GM12878 (cell line): ENCODE data around the gene PHLDB3. TPM values are rescaled to one million over a fixed set of nuclear protein-coding genes. Genes with fewer than 3 reads are reported as not detected.

Source experiments
- ASH2L ChIP-seq: fragments of 300-600, 200-600 bp; sonication (generic); IDR thresholded peaks from 2 replicates; pipeline ENCODE4 v1.6.1; 2017; ENCODE audit warnings: low read depth, mild to moderate bottlenecking, borderline replicate concordance
- CHD4 ChIP-seq: fragments of 200-600 bp; sonication (generic); IDR thresholded peaks from 2 replicates; pipeline ENCODE4 v1.6.1; 2016; ENCODE audit warnings: mild to moderate bottlenecking
- FOXK2 ChIP-seq: fragments of 450-650 bp; IDR thresholded peaks from 2 replicates; pipeline ENCODE4 v1.6.1; 2017; ENCODE audit warnings: mild to moderate bottlenecking, moderate library complexity
- HDAC2 ChIP-seq: fragments of 200-600 bp; sonication (generic); IDR thresholded peaks from 2 replicates; pipeline ENCODE4 v1.6.1; 2017
- IKZF1 ChIP-seq: fragments of 450-650 bp; conservative IDR thresholded peaks from 2 replicates; pipeline ENCODE4 v1.6.1; 2017; ENCODE audit warnings: antibody characterized with exemption, mild to moderate bottlenecking
- JUNB ChIP-seq: IDR thresholded peaks from 2 replicates; pipeline ENCODE4 v1.6.1; 2016; ENCODE audit warnings: antibody characterized with exemption, mild to moderate bottlenecking
- LARP7 ChIP-seq: fragments of 450-650 bp; IDR thresholded peaks from 2 replicates; pipeline ENCODE4 v1.6.1; 2017; ENCODE audit warnings: mild to moderate bottlenecking
- NFIC ChIP-seq: IDR thresholded peaks from 2 replicates; pipeline ENCODE4 v1.6.1; 2012; ENCODE audit warnings: low read depth, mild to moderate bottlenecking, inconsistent platforms, low read length, moderate library complexity
- NFXL1 ChIP-seq: fragments of 450-650 bp; IDR thresholded peaks from 2 replicates; pipeline ENCODE4 v1.6.1; 2017; ENCODE audit warnings: antibody characterized with exemption, mild to moderate bottlenecking, borderline replicate concordance
- SIX5 ChIP-seq: IDR thresholded peaks from 2 replicates; pipeline ENCODE4 v1.6.1; 2011; ENCODE audit warnings: mild to moderate bottlenecking, low read depth, low read length, moderate library complexity; ENCODE audit not compliant: severe bottlenecking
- SMARCA5 ChIP-seq: fragments of 450-650 bp; IDR thresholded peaks from 2 replicates; pipeline ENCODE4 v1.6.1; 2017; ENCODE audit warnings: mild to moderate bottlenecking
- SREBF1 ChIP-seq: IDR thresholded peaks from 2 replicates; pipeline ENCODE4 v1.6.1; 2012; ENCODE audit warnings: mild to moderate bottlenecking, low read length
- SUPT20H ChIP-seq: IDR thresholded peaks from 2 replicates; pipeline ENCODE4 v1.6.1; 2011; ENCODE audit warnings: low read depth, mild to moderate bottlenecking, low read length, moderate library complexity, borderline replicate concordance; ENCODE audit not compliant: control insufficient read depth
- SUZ12 ChIP-seq: fragments of 200-600 bp; sonication (generic); IDR thresholded peaks from one replicate; pipeline ENCODE4 v1.6.1; 2018; ENCODE audit warnings: antibody characterized with exemption, mild to moderate bottlenecking; ENCODE audit not compliant: unreplicated experiment
- ZNF207 ChIP-seq: fragments of 450-650 bp; IDR thresholded peaks from 2 replicates; pipeline ENCODE4 v1.6.1; 2014; ENCODE audit warnings: antibody characterized with exemption, mild to moderate bottlenecking, borderline replicate concordance
- ZNF622 ChIP-seq: fragments of 450-650 bp; IDR thresholded peaks from 2 replicates; pipeline ENCODE4 v1.6.1; 2017; ENCODE audit warnings: mild to moderate bottlenecking, inconsistent platforms
- polyA plus RNA-seq, 11 experiments: library from polyadenylated mRNA; depleted of rRNA in 4 of 11; unstranded in 6 of 11; stranded (reverse) in 5 of 11; fragments of >200 nt; fragmentation: Nextera tagmentation in 4 of 11; fragmentation: Illumina TruSeq in 1 of 11; extraction: Ambion mirVana in 4 of 11; extraction: Trizol in 1 of 11; gene quantifications; 1 replicate in 1 of 11; 2 replicates in 10 of 11; pipeline versions ENCODE4 v1.2.1 to v1.2.3, GENCODE V29; 2011 to 2016; ENCODE audit warnings: inconsistent platforms in 2 of 11, missing spikeins in 2 of 11, low read depth in 1 of 11
- total RNA-seq, 4 experiments: library from RNA; depleted of rRNA in 3 of 4; stranded (reverse); fragments of >200 nt in 3 of 4; fragmentation: Illumina TruSeq in 1 of 4; extraction: Trizol in 1 of 4; gene quantifications; 2 replicates each; pipeline versions ENCODE4 v1.2.1 to v1.2.3, GENCODE V29; 2013 to 2021
- TF ChIP-seq, protein P1 (sequence below): fragments of 450-650 bp; formaldehyde crosslinking; IDR thresholded peaks from 2 replicates; pipeline ENCODE4 v1.4.0; 2022; ENCODE audit warnings: mild to moderate bottlenecking, moderate library complexity
- TF ChIP-seq, protein P2 (sequence below): fragments of 450-650 bp; IDR thresholded peaks from 2 replicates; pipeline ENCODE4 v1.6.1; 2017; ENCODE audit warnings: mild to moderate bottlenecking, moderate library complexity
- TF ChIP-seq, protein P3 (sequence below): fragments of 450-650 bp; conservative IDR thresholded peaks from 2 replicates; pipeline ENCODE4 v1.6.1; 2017; ENCODE audit warnings: mild to moderate bottlenecking, moderate library complexity
- TF ChIP-seq, protein P4 (sequence below): IDR thresholded peaks from 2 replicates; pipeline ENCODE4 v1.6.1; 2011; ENCODE audit warnings: borderline replicate concordance, low read depth, mild to moderate bottlenecking, moderate library complexity, low read length; ENCODE audit not compliant: insufficient read depth, poor library complexity, severe bottlenecking

Gene PHLDB3
- total and polyA plus RNA-seq, 10 of the 15 experiments (the other 5 are each of a cell fraction or from before 2014, with no cell fraction given): 0.13 to 13.0 (median 5.5) TPM

DNA sequence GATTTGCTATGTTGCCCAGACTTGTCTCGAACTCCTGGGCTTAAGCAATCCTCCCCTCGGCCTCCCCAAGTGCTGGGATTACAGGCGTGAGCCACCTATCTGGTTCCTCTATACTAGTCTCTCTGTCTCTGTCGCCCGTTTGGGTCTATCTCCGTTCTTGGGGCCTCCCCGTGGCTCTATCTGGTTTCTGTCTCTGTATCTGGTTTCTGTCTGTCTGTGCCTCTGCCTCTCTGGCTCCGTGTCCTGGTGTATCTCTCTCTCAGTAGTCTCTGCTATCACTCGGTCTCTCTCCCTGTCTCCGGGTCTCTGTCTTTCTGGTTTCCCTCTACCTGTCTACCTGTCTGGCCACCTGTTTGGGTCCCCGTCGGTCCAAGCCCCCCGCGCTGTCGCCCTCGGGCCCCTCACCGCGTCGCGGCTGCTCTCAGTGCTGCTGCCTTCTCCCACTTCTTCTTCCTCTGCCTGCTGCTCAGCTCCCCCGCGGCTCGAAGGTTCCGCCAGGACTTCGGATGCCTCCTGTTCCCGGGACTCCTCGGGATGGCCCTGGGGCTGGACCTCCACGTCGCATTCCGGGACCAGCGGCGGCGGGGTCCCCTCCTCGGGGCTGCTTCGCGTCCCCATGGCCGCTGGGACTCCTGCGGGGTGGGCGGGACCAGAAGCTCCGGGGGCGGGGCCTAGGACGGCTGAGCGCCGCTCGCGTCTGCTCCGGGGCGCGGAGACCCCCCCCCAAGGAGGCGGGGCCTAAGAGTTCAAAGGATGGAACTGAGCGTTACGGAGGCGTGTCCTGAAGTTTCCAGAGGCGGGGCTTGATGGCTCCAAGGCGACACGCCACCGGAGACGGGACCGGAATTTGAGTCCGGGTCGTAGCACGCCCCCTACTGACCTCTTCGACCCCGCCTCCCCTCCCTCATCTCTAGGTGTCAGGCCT is 783 bp downstream of the PHLDB3 start (continued):
- no peak for TF ChIP-seq SREBF1
- TF ChIP-seq SUPT20H: no peak
- peak; percentile 49 for TF ChIP-seq IKZF1
- no peak for TF ChIP-seq HDAC2
- no peak for TF ChIP-seq NFXL1
- TF ChIP-seq, protein P1, sequence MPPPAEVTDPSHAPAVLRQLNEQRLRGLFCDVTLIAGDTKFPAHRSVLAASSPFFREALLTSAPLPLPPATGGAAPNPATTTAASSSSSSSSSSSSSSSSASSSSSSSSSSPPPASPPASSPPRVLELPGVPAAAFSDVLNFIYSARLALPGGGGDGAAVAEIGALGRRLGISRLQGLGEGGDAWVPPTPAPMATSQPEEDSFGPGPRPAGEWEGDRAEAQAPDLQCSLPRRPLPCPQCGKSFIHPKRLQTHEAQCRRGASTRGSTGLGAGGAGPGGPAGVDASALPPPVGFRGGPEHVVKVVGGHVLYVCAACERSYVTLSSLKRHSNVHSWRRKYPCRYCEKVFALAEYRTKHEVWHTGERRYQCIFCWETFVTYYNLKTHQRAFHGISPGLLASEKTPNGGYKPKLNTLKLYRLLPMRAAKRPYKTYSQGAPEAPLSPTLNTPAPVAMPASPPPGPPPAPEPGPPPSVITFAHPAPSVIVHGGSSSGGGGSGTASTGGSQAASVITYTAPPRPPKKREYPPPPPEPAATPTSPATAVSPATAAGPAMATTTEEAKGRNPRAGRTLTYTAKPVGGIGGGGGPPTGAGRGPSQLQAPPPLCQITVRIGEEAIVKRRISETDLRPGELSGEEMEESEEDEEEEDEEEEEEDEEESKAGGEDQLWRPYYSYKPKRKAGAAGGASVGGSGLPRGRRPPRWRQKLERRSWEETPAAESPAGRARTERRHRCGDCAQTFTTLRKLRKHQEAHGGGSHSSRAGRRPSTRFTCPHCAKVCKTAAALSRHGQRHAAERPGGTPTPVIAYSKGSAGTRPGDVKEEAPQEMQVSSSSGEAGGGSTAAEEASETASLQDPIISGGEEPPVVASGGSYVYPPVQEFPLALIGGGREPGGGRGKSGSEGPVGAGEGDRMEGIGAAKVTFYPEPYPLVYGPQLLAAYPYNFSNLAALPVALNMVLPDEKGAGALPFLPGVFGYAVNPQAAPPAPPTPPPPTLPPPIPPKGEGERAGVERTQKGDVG (CRISPR knock-in tag): no peak
- TF ChIP-seq, protein P2, sequence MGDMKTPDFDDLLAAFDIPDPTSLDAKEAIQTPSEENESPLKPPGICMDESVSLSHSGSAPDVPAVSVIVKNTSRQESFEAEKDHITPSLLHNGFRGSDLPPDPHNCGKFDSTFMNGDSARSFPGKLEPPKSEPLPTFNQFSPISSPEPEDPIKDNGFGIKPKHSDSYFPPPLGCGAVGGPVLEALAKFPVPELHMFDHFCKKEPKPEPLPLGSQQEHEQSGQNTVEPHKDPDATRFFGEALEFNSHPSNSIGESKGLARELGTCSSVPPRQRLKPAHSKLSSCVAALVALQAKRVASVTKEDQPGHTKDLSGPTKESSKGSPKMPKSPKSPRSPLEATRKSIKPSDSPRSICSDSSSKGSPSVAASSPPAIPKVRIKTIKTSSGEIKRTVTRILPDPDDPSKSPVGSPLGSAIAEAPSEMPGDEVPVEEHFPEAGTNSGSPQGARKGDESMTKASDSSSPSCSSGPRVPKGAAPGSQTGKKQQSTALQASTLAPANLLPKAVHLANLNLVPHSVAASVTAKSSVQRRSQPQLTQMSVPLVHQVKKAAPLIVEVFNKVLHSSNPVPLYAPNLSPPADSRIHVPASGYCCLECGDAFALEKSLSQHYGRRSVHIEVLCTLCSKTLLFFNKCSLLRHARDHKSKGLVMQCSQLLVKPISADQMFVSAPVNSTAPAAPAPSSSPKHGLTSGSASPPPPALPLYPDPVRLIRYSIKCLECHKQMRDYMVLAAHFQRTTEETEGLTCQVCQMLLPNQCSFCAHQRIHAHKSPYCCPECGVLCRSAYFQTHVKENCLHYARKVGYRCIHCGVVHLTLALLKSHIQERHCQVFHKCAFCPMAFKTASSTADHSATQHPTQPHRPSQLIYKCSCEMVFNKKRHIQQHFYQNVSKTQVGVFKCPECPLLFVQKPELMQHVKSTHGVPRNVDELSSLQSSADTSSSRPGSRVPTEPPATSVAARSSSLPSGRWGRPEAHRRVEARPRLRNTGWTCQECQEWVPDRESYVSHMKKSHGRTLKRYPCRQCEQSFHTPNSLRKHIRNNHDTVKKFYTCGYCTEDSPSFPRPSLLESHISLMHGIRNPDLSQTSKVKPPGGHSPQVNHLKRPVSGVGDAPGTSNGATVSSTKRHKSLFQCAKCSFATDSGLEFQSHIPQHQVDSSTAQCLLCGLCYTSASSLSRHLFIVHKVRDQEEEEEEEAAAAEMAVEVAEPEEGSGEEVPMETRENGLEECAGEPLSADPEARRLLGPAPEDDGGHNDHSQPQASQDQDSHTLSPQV: no peak
- TF ChIP-seq, protein P3, sequence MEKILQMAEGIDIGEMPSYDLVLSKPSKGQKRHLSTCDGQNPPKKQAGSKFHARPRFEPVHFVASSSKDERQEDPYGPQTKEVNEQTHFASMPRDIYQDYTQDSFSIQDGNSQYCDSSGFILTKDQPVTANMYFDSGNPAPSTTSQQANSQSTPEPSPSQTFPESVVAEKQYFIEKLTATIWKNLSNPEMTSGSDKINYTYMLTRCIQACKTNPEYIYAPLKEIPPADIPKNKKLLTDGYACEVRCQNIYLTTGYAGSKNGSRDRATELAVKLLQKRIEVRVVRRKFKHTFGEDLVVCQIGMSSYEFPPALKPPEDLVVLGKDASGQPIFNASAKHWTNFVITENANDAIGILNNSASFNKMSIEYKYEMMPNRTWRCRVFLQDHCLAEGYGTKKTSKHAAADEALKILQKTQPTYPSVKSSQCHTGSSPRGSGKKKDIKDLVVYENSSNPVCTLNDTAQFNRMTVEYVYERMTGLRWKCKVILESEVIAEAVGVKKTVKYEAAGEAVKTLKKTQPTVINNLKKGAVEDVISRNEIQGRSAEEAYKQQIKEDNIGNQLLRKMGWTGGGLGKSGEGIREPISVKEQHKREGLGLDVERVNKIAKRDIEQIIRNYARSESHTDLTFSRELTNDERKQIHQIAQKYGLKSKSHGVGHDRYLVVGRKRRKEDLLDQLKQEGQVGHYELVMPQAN: no peak; the same call in 1 of the 2 replicates
- TF ChIP-seq ASH2L: no peak
- no peak for TF ChIP-seq JUNB
- no peak for TF ChIP-seq SUZ12
- no peak for TF ChIP-seq CHD4
- TF ChIP-seq LARP7: peak; percentile 71; the same call in 1 of the 2 replicates
- no peak for TF ChIP-seq NFIC
- TF ChIP-seq FOXK2: no peak
- TF ChIP-seq SMARCA5: no peak
- no peak for TF ChIP-seq ZNF622
- no peak for TF ChIP-seq SIX5
- TF ChIP-seq ZNF207: no peak
- TF ChIP-seq, protein P4, sequence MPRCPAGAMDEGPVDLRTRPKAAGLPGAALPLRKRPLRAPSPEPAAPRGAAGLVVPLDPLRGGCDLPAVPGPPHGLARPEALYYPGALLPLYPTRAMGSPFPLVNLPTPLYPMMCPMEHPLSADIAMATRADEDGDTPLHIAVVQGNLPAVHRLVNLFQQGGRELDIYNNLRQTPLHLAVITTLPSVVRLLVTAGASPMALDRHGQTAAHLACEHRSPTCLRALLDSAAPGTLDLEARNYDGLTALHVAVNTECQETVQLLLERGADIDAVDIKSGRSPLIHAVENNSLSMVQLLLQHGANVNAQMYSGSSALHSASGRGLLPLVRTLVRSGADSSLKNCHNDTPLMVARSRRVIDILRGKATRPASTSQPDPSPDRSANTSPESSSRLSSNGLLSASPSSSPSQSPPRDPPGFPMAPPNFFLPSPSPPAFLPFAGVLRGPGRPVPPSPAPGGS: no peak
